Transverse colon (tissue), 4 donors: ENCODE data around the gene C1QTNF1. TPM values are rescaled to one million over a fixed set of nuclear protein-coding genes. Genes with fewer than 3 reads are reported as not detected.

ENCODE experiments used
- DNase-seq: peaks from one replicate; pipeline ENCODE4 v3.0.0-alpha.2; 2019
- H3K27ac ChIP-seq, 4 donors: fragments of 200-600 bp; sonication (generic); 2 replicates each; pipeline ENCODE4 v1.5.1; 2016 to 2018; ENCODE audit warnings: inconsistent platforms in 4 of 4
- H3K27me3 ChIP-seq: fragments of 200-600 bp; sonication (generic); 2 replicates; pipeline ENCODE4 v1.5.1; 2017; ENCODE audit warnings: inconsistent platforms
- H3K36me3 ChIP-seq, 4 donors: fragments of 200-600 bp; sonication (generic); 2 replicates each; pipeline ENCODE4 v1.5.1; 2017 to 2019; ENCODE audit warnings: inconsistent platforms in 4 of 4
- H3K4me1 ChIP-seq, 4 donors: fragments of 200-600 bp; sonication (generic); 2 replicates each; pipeline ENCODE4 v1.5.1; 2017 to 2020; ENCODE audit warnings: inconsistent platforms in 4 of 4
- H3K4me3 ChIP-seq, 4 donors: fragments of 200-600 bp; sonication (generic); 1 replicate in 1 of 4; 2 replicates in 3 of 4; pipeline versions ENCODE4 v1.5.1 to v1.6.1; 2017 to 2019; ENCODE audit warnings: inconsistent platforms in 4 of 4
- H3K9me3 ChIP-seq, 2 donors: fragments of 200-600 bp; sonication (generic); 2 replicates each; pipeline ENCODE4 v1.5.1; 2017 to 2019; ENCODE audit warnings: inconsistent platforms in 2 of 2
- CTCF ChIP-seq, 5 experiments: fragments of 200-600 bp in 3 of 5; fragments of 450-650 bp in 2 of 5; sonication (generic) in 3 of 5; IDR thresholded peaks; 1 replicate in 2 of 5; 2 replicates in 3 of 5; pipeline ENCODE4 v1.5.1; 2016 to 2017; ENCODE audit warnings: antibody characterized with exemption in 5 of 5, inconsistent platforms in 3 of 5, mild to moderate bottlenecking in 2 of 5, moderate library complexity in 1 of 5
- EP300 ChIP-seq: sonication (generic); formaldehyde crosslinking; IDR thresholded peaks from one replicate; pipeline ENCODE4 v1.6.1; 2017; ENCODE audit warnings: antibody characterized with exemption, low read depth
- POLR2A ChIP-seq: fragments of 450-650 bp; IDR thresholded peaks from one replicate; pipeline ENCODE4 v1.6.1; 2016; ENCODE audit warnings: antibody characterized with exemption, mild to moderate bottlenecking, moderate library complexity
- POLR2AphosphoS5 ChIP-seq, 3 donors: sonication (generic); formaldehyde crosslinking; IDR thresholded peaks; one replicate each; pipeline ENCODE4 v1.6.1; 2016; ENCODE audit warnings: antibody characterized with exemption in 3 of 3
- WGBS, 2 donors: methylation state at CpG; one replicate each; pipeline ENCODE4 v1.1.5; 2018; ENCODE audit warnings: low coverage in 1 of 2; 5-methylcytosine and 5-hydroxymethylcytosine counted together
- in situ Hi-C, 4 donors: fragments of 200-750 bp; cut with MboI; loops; one replicate each; pipeline versions ENCODE4 v1.15.0 to v1.15.1; 2017; ENCODE audit warnings: low sequenced_read_pairs in 3 of 4, low pct_ligation_motif_present in 1 of 4, low pct_unique_long_range_greater_than_20kb in 1 of 4
- intact Hi-C: fragments of 100-400 bp; cut with DNase I; formaldehyde crosslinking; loops from one replicate; pipeline ENCODE4 v1.15.1; 2023; ENCODE audit warnings: low total_unique reads
- total RNA-seq, 4 donors: library from RNA; depleted of rRNA; stranded (reverse); fragments of >200 nt; gene quantifications; one replicate each; pipeline ENCODE4 v1.1.0, GENCODE V29; 2016

Gene C1QTNF1
- total RNA-seq, 4 donors from 2014 or later, result 5.4 to 35.5 (median 12.0) TPM

- H3K9me3 ChIP-seq, result no peaks in the 10 kb centered on the region
- intact Hi-C loops, result no loop called here
- TF ChIP-seq CTCF (IDR thresholded peaks at IDR 0.05) (no peak), POLR2AphosphoS5 (IDR thresholded peaks at IDR 0.05) (peak; percentile 26 to 53 (median 28)), POLR2A (peak; percentile 20), EP300 (no peak)
- DNase-seq, result no peak
- WGBS, 2 donors, result 8 to 10% methylated on average over 8 to 15 of the region's 15 CpGs
- peaks cover 12 to 33% (median 14%) of the 10 kb centered on the region in 4 donors for H3K4me1 ChIP-seq
- peak overlapping the region; percentile 65 to 79 (median 74) for H3K27ac ChIP-seq
- peak overlapping the region in 3 of 4 donors; percentile 5 to 31 (median 13) for H3K4me3 ChIP-seq
- H3K27me3 ChIP-seq, result no peaks in the 10 kb centered on the region
- H3K36me3 ChIP-seq, result peaks cover 0 to 14% (median 5%) of the 10 kb centered on the region in 4 donors
- in situ Hi-C loops, result no loop called here
These were observed 37.2 kb upstream of the C1QTNF1 start for GRCh38 chr17:78986649-78987328.

GRCh38 chr17:78988152-78988551 is 35.8 kb upstream of the C1QTNF1 start:
- H3K4me1 ChIP-seq, result peaks cover 13 to 37% (median 19%) of the 10 kb centered on the region in 4 donors
- H3K27me3 ChIP-seq, result no peaks in the 10 kb centered on the region
- H3K36me3 ChIP-seq, result peaks cover 0 to 23% (median 9%) of the 10 kb centered on the region in 4 donors
- 64 to 73% methylated on average over 3 to 6 of the region's 6 CpGs for WGBS, 2 donors
- in situ Hi-C loops (no loop called here), intact Hi-C loops (no loop called here)
- TF ChIP-seq CTCF (IDR thresholded peaks at IDR 0.05), result no peak
- no peak for TF ChIP-seq POLR2A
- TF ChIP-seq EP300, result no peak
- TF ChIP-seq POLR2AphosphoS5 (IDR thresholded peaks at IDR 0.05), result no peak
- no peaks in the 10 kb centered on the region for H3K9me3 ChIP-seq
- no peak overlapping the region for H3K4me3 ChIP-seq
- no peak for DNase-seq
- H3K27ac ChIP-seq, result peak overlapping the region in 1 of 4 donors; percentile 79

GRCh38 chr17:78990349-78991016 is 33.5 kb upstream of the C1QTNF1 start:
- peak; percentile 7 for DNase-seq
- peaks cover 13 to 60% (median 36%) of the 10 kb centered on the region in 4 donors for H3K4me1 ChIP-seq
- in situ Hi-C loops, result no loop called here

More at GRCh38 chr17:78990349-78991016, 33.5 kb upstream of the C1QTNF1 start:
- TF ChIP-seq CTCF (IDR thresholded peaks at IDR 0.05) (no peak), EP300 (no peak), POLR2A (no peak), POLR2AphosphoS5 (IDR thresholded peaks at IDR 0.05) (no peak)
- Histone ChIP-seq H3K36me3 (peaks cover 0 to 30% (median 9%) of the 10 kb centered on the region in 4 donors), H3K27ac (no peak overlapping the region), H3K9me3 (no peaks in the 10 kb centered on the region), H3K4me3 (no peak overlapping the region), H3K27me3 (no peaks in the 10 kb centered on the region)
- WGBS, 2 donors, result 90 to 96% methylated on average over 14 to 29 of the region's 29 CpGs
- intact Hi-C loops, result no loop called here
